ENCODE results near the gene FGF3.

FGF3 gene

GRCh38 chr11:69844396-69844795 is 25.2 kb upstream of the FGF3 start:
- no peaks in the 10 kb centered on the region for H3K27me3 ChIP-seq (replicated peaks; ENCODE audit: control insufficient read depth, insufficient read depth, low read length, poor library complexity, severe bottlenecking)
- no peaks in the 10 kb centered on the region for H3K9me3 ChIP-seq (ENCODE audit: control insufficient read depth, low read length)
- DNase-seq, result no peak
- no peaks in the 10 kb centered on the region for H3K4me1 ChIP-seq (ENCODE audit: control insufficient read depth, insufficient read depth, low read length, poor library complexity, severe bottlenecking)
- no peaks in the 10 kb centered on the region for H3K36me3 ChIP-seq (ENCODE audit: control insufficient read depth, insufficient read depth, low read length)
- no peak overlapping the region for H3K4me3 ChIP-seq (ENCODE audit: insufficient read depth, low read depth, low read length, poor library complexity, severe bottlenecking)
- no peak overlapping the region for H3K27ac ChIP-seq (ENCODE audit: insufficient read depth, low read length, poor library complexity, severe bottlenecking)

- DNase-seq, result no peak
- no peaks in the 10 kb centered on the region for H3K4me1 ChIP-seq (ENCODE audit: control insufficient read depth, insufficient read depth, low read length, poor library complexity, severe bottlenecking)
- H3K27ac ChIP-seq (ENCODE audit: insufficient read depth, low read length, poor library complexity, severe bottlenecking), result no peak overlapping the region
- no peaks in the 10 kb centered on the region for H3K27me3 ChIP-seq (replicated peaks; ENCODE audit: control insufficient read depth, insufficient read depth, low read length, poor library complexity, severe bottlenecking)
- H3K36me3 ChIP-seq (ENCODE audit: control insufficient read depth, insufficient read depth, low read length), result no peaks in the 10 kb centered on the region
- H3K4me3 ChIP-seq (ENCODE audit: insufficient read depth, low read depth, low read length, poor library complexity, severe bottlenecking), result no peak overlapping the region
- H3K9me3 ChIP-seq (ENCODE audit: control insufficient read depth, low read length), result no peaks in the 10 kb centered on the region
These were observed 24.3 kb upstream of the FGF3 start for GRCh38 chr11:69843529-69843921.

- Histone ChIP-seq H3K36me3 (ENCODE audit: control insufficient read depth, insufficient read depth, low read length) (no peaks in the 10 kb centered on the region), H3K4me3 (ENCODE audit: insufficient read depth, low read depth, low read length, poor library complexity, severe bottlenecking) (no peak overlapping the region), H3K4me1 (ENCODE audit: control insufficient read depth, insufficient read depth, low read length, poor library complexity, severe bottlenecking) (no peaks in the 10 kb centered on the region), H3K9me3 (ENCODE audit: control insufficient read depth, low read length) (no peaks in the 10 kb centered on the region), H3K27me3 (replicated peaks; ENCODE audit: control insufficient read depth, insufficient read depth, low read length, poor library complexity, severe bottlenecking) (no peaks in the 10 kb centered on the region), H3K27ac (ENCODE audit: insufficient read depth, low read length, poor library complexity, severe bottlenecking) (no peak overlapping the region)
- DNase-seq, result no peak
These were observed 23.7 kb upstream of the FGF3 start for GRCh38 chr11:69842746-69843528.

GRCh38 chr11:69841859-69842698 is 22.9 kb upstream of the FGF3 start:
- Histone ChIP-seq H3K27me3 (replicated peaks; ENCODE audit: control insufficient read depth, insufficient read depth, low read length, poor library complexity, severe bottlenecking) (no peaks in the 10 kb centered on the region), H3K4me1 (ENCODE audit: control insufficient read depth, insufficient read depth, low read length, poor library complexity, severe bottlenecking) (no peaks in the 10 kb centered on the region), H3K36me3 (ENCODE audit: control insufficient read depth, insufficient read depth, low read length) (no peaks in the 10 kb centered on the region), H3K4me3 (ENCODE audit: insufficient read depth, low read depth, low read length, poor library complexity, severe bottlenecking) (no peak overlapping the region), H3K27ac (ENCODE audit: insufficient read depth, low read length, poor library complexity, severe bottlenecking) (no peak overlapping the region), H3K9me3 (ENCODE audit: control insufficient read depth, low read length) (no peaks in the 10 kb centered on the region)
- no peak for DNase-seq

- Histone ChIP-seq H3K4me3 (ENCODE audit: insufficient read depth, low read depth, low read length, poor library complexity, severe bottlenecking) (no peak overlapping the region), H3K36me3 (ENCODE audit: control insufficient read depth, insufficient read depth, low read length) (no peaks in the 10 kb centered on the region), H3K27ac (ENCODE audit: insufficient read depth, low read length, poor library complexity, severe bottlenecking) (no peak overlapping the region), H3K4me1 (ENCODE audit: control insufficient read depth, insufficient read depth, low read length, poor library complexity, severe bottlenecking) (no peaks in the 10 kb centered on the region), H3K9me3 (ENCODE audit: control insufficient read depth, low read length) (no peaks in the 10 kb centered on the region), H3K27me3 (replicated peaks; ENCODE audit: control insufficient read depth, insufficient read depth, low read length, poor library complexity, severe bottlenecking) (peaks cover 4% of the 10 kb centered on the region)
- DNase-seq, result no peak
These were observed 22.1 kb upstream of the FGF3 start for GRCh38 chr11:69841170-69841858.

GRCh38 chr11:69840371-69841169 is 21.4 kb upstream of the FGF3 start:
- no peak for DNase-seq
- no peaks in the 10 kb centered on the region for H3K36me3 ChIP-seq (ENCODE audit: control insufficient read depth, insufficient read depth, low read length)
- H3K4me1 ChIP-seq (ENCODE audit: control insufficient read depth, insufficient read depth, low read length, poor library complexity, severe bottlenecking), result no peaks in the 10 kb centered on the region
- H3K4me3 ChIP-seq (ENCODE audit: insufficient read depth, low read depth, low read length, poor library complexity, severe bottlenecking), result no peak overlapping the region
- H3K9me3 ChIP-seq (ENCODE audit: control insufficient read depth, low read length), result no peaks in the 10 kb centered on the region
- H3K27me3 ChIP-seq (replicated peaks; ENCODE audit: control insufficient read depth, insufficient read depth, low read length, poor library complexity, severe bottlenecking), result peaks cover 4% of the 10 kb centered on the region
- no peak overlapping the region for H3K27ac ChIP-seq (ENCODE audit: insufficient read depth, low read length, poor library complexity, severe bottlenecking)

GRCh38 chr11:69839516-69839915 is 20.3 kb upstream of the FGF3 start:
- DNase-seq, result no peak
- no peaks in the 10 kb centered on the region for H3K36me3 ChIP-seq (ENCODE audit: control insufficient read depth, insufficient read depth, low read length)
- no peaks in the 10 kb centered on the region for H3K9me3 ChIP-seq (ENCODE audit: control insufficient read depth, low read length)
- no peak overlapping the region for H3K27ac ChIP-seq (ENCODE audit: insufficient read depth, low read length, poor library complexity, severe bottlenecking)
- no peak overlapping the region for H3K4me3 ChIP-seq (ENCODE audit: insufficient read depth, low read depth, low read length, poor library complexity, severe bottlenecking)
- H3K27me3 ChIP-seq (replicated peaks; ENCODE audit: control insufficient read depth, insufficient read depth, low read length, poor library complexity, severe bottlenecking), result peaks cover 9% of the 10 kb centered on the region
- no peaks in the 10 kb centered on the region for H3K4me1 ChIP-seq (ENCODE audit: control insufficient read depth, insufficient read depth, low read length, poor library complexity, severe bottlenecking)

GRCh38 chr11:69837791-69838190 is 18.6 kb upstream of the FGF3 start:
- peaks cover 9% of the 10 kb centered on the region for H3K27me3 ChIP-seq (replicated peaks; ENCODE audit: control insufficient read depth, insufficient read depth, low read length, poor library complexity, severe bottlenecking)
- no peaks in the 10 kb centered on the region for H3K36me3 ChIP-seq (ENCODE audit: control insufficient read depth, insufficient read depth, low read length)
- H3K4me1 ChIP-seq (ENCODE audit: control insufficient read depth, insufficient read depth, low read length, poor library complexity, severe bottlenecking), result no peaks in the 10 kb centered on the region
- no peaks in the 10 kb centered on the region for H3K9me3 ChIP-seq (ENCODE audit: control insufficient read depth, low read length)
- no peak overlapping the region for H3K4me3 ChIP-seq (ENCODE audit: insufficient read depth, low read depth, low read length, poor library complexity, severe bottlenecking)
- DNase-seq, result no peak
- no peak overlapping the region for H3K27ac ChIP-seq (ENCODE audit: insufficient read depth, low read length, poor library complexity, severe bottlenecking)

GRCh38 chr11:69836401-69836800 is 17.2 kb upstream of the FGF3 start:
- peaks cover 12% of the 10 kb centered on the region for H3K27me3 ChIP-seq (replicated peaks; ENCODE audit: control insufficient read depth, insufficient read depth, low read length, poor library complexity, severe bottlenecking)
- H3K36me3 ChIP-seq (ENCODE audit: control insufficient read depth, insufficient read depth, low read length), result no peaks in the 10 kb centered on the region
- H3K4me1 ChIP-seq (ENCODE audit: control insufficient read depth, insufficient read depth, low read length, poor library complexity, severe bottlenecking), result no peaks in the 10 kb centered on the region
- no peak overlapping the region for H3K4me3 ChIP-seq (ENCODE audit: insufficient read depth, low read depth, low read length, poor library complexity, severe bottlenecking)
- DNase-seq, result no peak
- H3K27ac ChIP-seq (ENCODE audit: insufficient read depth, low read length, poor library complexity, severe bottlenecking), result no peak overlapping the region
- H3K9me3 ChIP-seq (ENCODE audit: control insufficient read depth, low read length), result no peaks in the 10 kb centered on the region
